AG04450 (cell line): ENCODE results near the gene PTCD1. TPM values are rescaled to one million over a fixed set of nuclear protein-coding genes. Genes with fewer than 3 reads are reported as not detected.
A peak's percentile ranks its signal among the peaks of the same experiment; 100 is the strongest.

Experiments used
- CTCF ChIA-PET: fragments of 300-600, 350-600 bp; formaldehyde crosslinking; extraction: SDS; loops from one replicate; lab custom pipeline; 2022; ENCODE audit warnings: antibody characterized with exemption, inconsistent platforms; lab: Charles Lee
- POLR2A ChIA-PET: fragments of 350-600 bp; formaldehyde crosslinking; extraction: SDS; loops from one replicate; lab custom pipeline; 2021; ENCODE audit warnings: antibody characterized with exemption, inconsistent platforms; lab: Yijun Ruan, JAX
- DNase-seq: peaks from one replicate; pipeline ENCODE4 v3.0.0-alpha.2; 2011; ENCODE audit warnings: low read depth, low spot score
- H3K27ac ChIP-seq: one replicate; pipeline ENCODE4 v1.5.1; 2012; ENCODE audit warnings: low read depth, low read length, control low read depth
- H3K27me3 ChIP-seq: one replicate; pipeline ENCODE4 v1.6.0; 2012; ENCODE audit warnings: low read length; ENCODE audit not compliant: control insufficient read depth, insufficient read depth
- H3K4me3 ChIP-seq: 2 replicates; pipeline ENCODE4 v1.5.1; 2011; ENCODE audit warnings: mild to moderate bottlenecking, low read depth, low read length, control low read depth
- H3K9me3 ChIP-seq: 2 replicates; pipeline ENCODE4 v1.5.1; 2012; ENCODE audit warnings: low read length; ENCODE audit not compliant: control insufficient read depth, insufficient read depth
- CTCF ChIP-seq: IDR thresholded peaks from 2 replicates; pipeline ENCODE4 v1.5.1; 2011; ENCODE audit warnings: low read depth, low read length, control low read depth, inconsistent platforms
- polyA plus RNA-seq: library from polyadenylated mRNA; depleted of rRNA; stranded (reverse); fragments of >200 nt; gene quantifications from 2 replicates; pipeline ENCODE4 v1.2.3, GENCODE V29; 2011; rRNA removed

PTCD1 gene
- polyA plus RNA-seq, 1 experiment: 2.7 TPM

DNA sequence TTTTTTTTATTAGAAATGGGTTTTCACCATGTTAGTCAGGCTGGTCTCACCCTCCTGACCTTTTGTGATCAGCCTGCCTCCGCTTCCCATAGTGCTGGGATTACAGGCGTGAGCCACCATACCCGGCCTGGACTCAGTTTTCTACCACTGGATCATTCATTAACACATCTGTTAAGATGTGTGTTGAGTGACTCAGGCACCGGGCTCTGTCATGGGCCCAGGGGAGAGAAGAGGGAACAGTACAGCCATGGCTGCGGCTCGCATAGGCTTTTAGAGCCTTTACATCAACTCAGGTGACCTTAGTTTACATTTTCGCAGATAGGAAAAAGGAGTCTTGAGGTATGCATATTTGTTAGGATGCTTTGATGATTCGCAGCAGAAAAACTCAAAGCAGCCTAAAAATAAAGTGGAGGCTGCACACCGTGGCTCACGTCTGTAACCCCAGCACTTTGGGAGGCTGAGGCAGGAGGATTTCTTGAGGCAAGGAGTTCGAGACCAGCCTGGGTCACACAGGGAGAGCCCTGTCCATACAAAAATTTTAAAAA, 67.2 kb downstream of the PTCD1 start:
- no peak for TF ChIP-seq CTCF
- no peak for DNase-seq
- no peaks in the 10 kb centered on the region; the same call in 1 of the 2 replicates for H3K9me3 ChIP-seq
- ChIA-PET POLR2A (no interaction called here), CTCF (interaction anchor here (0.6 kb wide), 1 partner anchor 332 kb away, joined by 8 read pairs; no protein-coding TSS in a partner anchor)
- H3K4me3 ChIP-seq: no peak overlapping the region
- H3K27me3 ChIP-seq: no peaks in the 10 kb centered on the region
- no peak overlapping the region for H3K27ac ChIP-seq

DNA sequence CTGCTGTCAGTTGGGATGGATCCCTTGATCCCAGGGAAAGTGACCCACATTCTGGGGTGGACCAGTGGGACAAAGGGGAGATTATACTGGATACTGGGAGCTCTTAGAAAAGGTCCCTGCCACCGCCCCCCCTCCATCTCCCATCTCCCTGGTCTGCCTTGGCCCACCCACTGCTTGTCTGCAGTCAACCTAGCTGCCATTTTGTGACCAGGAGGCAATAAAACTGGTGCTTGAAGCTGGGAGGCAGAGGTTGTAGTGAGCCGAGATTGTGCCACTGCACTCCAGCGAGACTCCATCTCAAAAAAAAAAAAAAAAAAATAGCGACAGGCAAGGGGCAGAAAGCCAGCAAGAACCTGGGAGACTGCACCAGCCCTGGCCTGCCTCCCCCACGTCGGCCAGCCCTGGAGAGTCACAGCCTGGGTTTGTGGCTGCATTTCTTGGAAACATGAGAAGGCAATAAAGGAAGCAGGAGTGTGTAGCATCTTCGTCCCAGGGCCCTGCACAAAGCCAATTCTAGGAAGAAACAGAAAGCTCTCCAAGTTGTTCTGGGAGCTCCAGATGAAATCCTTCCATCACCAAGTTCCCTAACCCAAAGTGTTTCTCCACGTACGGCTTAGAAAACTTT, 68.7 kb downstream of the PTCD1 start:
- POLR2A ChIA-PET: no interaction called here

GRCh38 chr7:99368750-99369389, 69.7 kb downstream of the PTCD1 start:
- DNase-seq: no peak
- no peak overlapping the region for H3K27ac ChIP-seq
- ChIA-PET CTCF (no interaction called here), POLR2A (no interaction called here)
- H3K9me3 ChIP-seq: no peaks in the 10 kb centered on the region; the same call in 1 of the 2 replicates
- TF ChIP-seq CTCF: no peak
- H3K4me3 ChIP-seq: no peak overlapping the region
- no peaks in the 10 kb centered on the region for H3K27me3 ChIP-seq

More for the DNA sequence above, 68.7 kb downstream of the PTCD1 start:
- Histone ChIP-seq H3K27me3 (no peaks in the 10 kb centered on the region), H3K4me3 (no peak overlapping the region), H3K27ac (peak overlapping the region; percentile 49), H3K9me3 (no peaks in the 10 kb centered on the region; the same call in 1 of the 2 replicates)
- CTCF ChIA-PET: no interaction called here
- TF ChIP-seq CTCF: no peak
- DNase-seq: no peak

Other genes with a start within 250 kb of the PTCD1 start
- not detected in 2 replicates for gene KPNA7, start 230.7 kb downstream of the PTCD1 start, polyA plus RNA-seq
- not detected in 2 replicates for gene MYH16, start 166.0 kb downstream of the PTCD1 start, polyA plus RNA-seq
- gene ARPC1A, start 112.9 kb downstream of the PTCD1 start, polyA plus RNA-seq: 259 and 282 TPM in 2 replicates
- 190 and 245 TPM in 2 replicates for gene ARPC1B, start 64.1 kb downstream of the PTCD1 start, polyA plus RNA-seq
- 60.2 and 68.1 TPM in 2 replicates for gene PDAP1, start 30.2 kb downstream of the PTCD1 start, polyA plus RNA-seq
- 82.3 and 96.8 TPM in 2 replicates for gene BUD31, start 29.8 kb downstream of the PTCD1 start, polyA plus RNA-seq
- 27.6 and 32.2 TPM in 2 replicates for gene CPSF4, start 145 bp upstream of the PTCD1 start, polyA plus RNA-seq
- gene ATP5MF, start 27.4 kb upstream of the PTCD1 start, polyA plus RNA-seq: 591 and 634 TPM in 2 replicates
- gene ZNF789, start 34.1 kb upstream of the PTCD1 start, polyA plus RNA-seq: 7.9 and 8.3 TPM in 2 replicates
- gene ZNF394, start 61.5 kb upstream of the PTCD1 start, polyA plus RNA-seq: 9.4 TPM in 2 replicates
- 11.5 and 13.4 TPM in 2 replicates for gene ZKSCAN5, start 65.9 kb upstream of the PTCD1 start, polyA plus RNA-seq
- gene FAM200A, start 113.3 kb upstream of the PTCD1 start, polyA plus RNA-seq: 8.1 and 11.8 TPM in 2 replicates
- 62.9 and 79.3 TPM in 2 replicates for gene ZNF655, start 119.8 kb upstream of the PTCD1 start, polyA plus RNA-seq
- 0.72 and 1.2 TPM in 2 replicates for gene TMEM225B, start 159.5 kb upstream of the PTCD1 start, polyA plus RNA-seq
- gene ZSCAN25, start 178.1 kb upstream of the PTCD1 start, polyA plus RNA-seq: 6.4 and 6.7 TPM in 2 replicates
- gene CYP3A5, start 241.2 kb upstream of the PTCD1 start, polyA plus RNA-seq: 0.21 and 0.31 TPM in 2 replicates